Spinal cord (tissue), 10 donors: ENCODE data around the gene RAP2A. TPM values are rescaled to one million over a fixed set of nuclear protein-coding genes. Genes with fewer than 3 reads are reported as not detected.

ENCODE experiments used
- DNase-seq, 6 donors: peaks; one replicate each; pipeline versions ENCODE4 v3.0.0 to v3.0.0-alpha.2; 2013 to 2015; ENCODE audit warnings: low spot score in 6 of 6, low read depth in 4 of 6
- H3K27ac ChIP-seq: one replicate; pipeline ENCODE4 v1.5.1; 2013; ENCODE audit warnings: low read depth, low read length, control low read depth
- H3K27me3 ChIP-seq: one replicate; pipeline ENCODE4 v1.6.1; 2013; ENCODE audit warnings: low read length; ENCODE audit not compliant: control insufficient read depth, insufficient read depth
- H3K36me3 ChIP-seq: one replicate; pipeline ENCODE4 v1.6.1; 2013; ENCODE audit warnings: low read length; ENCODE audit not compliant: control insufficient read depth, insufficient read depth
- H3K4me1 ChIP-seq: one replicate; pipeline ENCODE4 v1.6.1; 2013; ENCODE audit warnings: low read length; ENCODE audit not compliant: control insufficient read depth, insufficient read depth
- H3K4me3 ChIP-seq: one replicate; pipeline ENCODE4 v1.5.1; 2013; ENCODE audit warnings: low read depth, low read length, control low read depth
- H3K9me3 ChIP-seq: one replicate; pipeline ENCODE4 v1.6.1; 2013; ENCODE audit warnings: low read length; ENCODE audit not compliant: control insufficient read depth, insufficient read depth
- WGBS: methylation state at CpG from one replicate; pipeline ENCODE4 v1.1.5; 2013; ENCODE audit warnings: missing lambda C conversion rate; ENCODE audit not compliant: insufficient coverage; 5-methylcytosine and 5-hydroxymethylcytosine counted together
- polyA plus RNA-seq, 2 donors: library from polyadenylated mRNA; unstranded; fragments of 120-200 nt; gene quantifications; one replicate each; pipeline ENCODE4 v1.2.1, GENCODE V29; 2013; ENCODE audit not compliant: insufficient read length in 2 of 2
- total RNA-seq, 2 donors: library from RNA; depleted of rRNA in 1 of 2; stranded (reverse); fragments of 120-200 nt in 1 of 2; fragments of >200 nt in 1 of 2; gene quantifications; one replicate each; pipeline versions ENCODE4 v1.2.3 to v1.2.4, GENCODE V29; 2013 to 2014
- donor health status: healthy.

RAP2A gene
- total and polyA plus RNA-seq, 4 donors = 83.9 to 248 (median 150) TPM

DNA sequence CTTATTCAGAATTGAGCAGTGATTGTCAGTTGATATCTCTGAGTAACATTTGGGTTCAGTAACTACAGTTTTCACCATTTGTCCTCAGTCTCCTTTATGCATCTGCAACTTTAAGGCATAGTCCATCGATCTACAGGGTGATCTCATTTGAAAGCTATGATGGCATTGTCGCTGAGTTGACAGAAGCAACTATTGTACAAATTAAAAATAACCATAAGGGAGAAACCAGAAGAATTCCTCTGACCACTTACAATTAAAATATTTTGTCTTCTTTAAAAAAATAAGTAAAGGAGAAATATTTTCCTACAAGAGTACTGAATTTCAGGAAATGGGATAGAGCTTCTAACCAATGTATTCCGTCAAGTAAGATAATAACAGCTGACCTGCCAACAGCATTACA is 30.6 kb downstream of the RAP2A start:
- no peak for DNase-seq
- Histone ChIP-seq H3K4me1 (peaks cover 4% of the 10 kb centered on the region), H3K36me3 (no peaks in the 10 kb centered on the region), H3K27me3 (no peaks in the 10 kb centered on the region), H3K4me3 (no peak overlapping the region), H3K27ac (no peak overlapping the region), H3K9me3 (no peaks in the 10 kb centered on the region)
- no CpG with 5 or more reads among the region's 3 CpGs for WGBS

DNA sequence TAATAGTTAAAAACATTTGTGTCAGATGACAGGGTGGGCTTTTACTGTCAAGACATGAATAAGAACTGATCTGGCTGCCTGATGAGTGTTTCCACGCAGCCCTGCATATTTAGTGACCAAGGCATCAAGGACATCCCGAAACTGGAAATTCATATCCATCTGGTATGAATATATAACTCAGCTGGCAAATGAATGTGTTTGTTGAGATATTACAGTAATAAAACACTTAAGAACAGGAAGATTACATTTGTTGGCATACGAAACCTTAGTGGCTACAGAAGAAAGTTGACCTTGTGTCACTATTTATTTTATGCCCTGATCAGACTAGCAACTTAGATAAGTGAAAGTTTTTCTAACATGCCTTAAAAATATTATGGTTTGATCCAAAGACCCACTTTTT is 32.8 kb downstream of the RAP2A start:
- no peak overlapping the region for H3K27ac ChIP-seq
- H3K36me3 ChIP-seq = no peaks in the 10 kb centered on the region
- no peak for DNase-seq
- H3K4me3 ChIP-seq = no peak overlapping the region
- H3K4me1 ChIP-seq = peaks cover 4% of the 10 kb centered on the region
- H3K9me3 ChIP-seq = no peaks in the 10 kb centered on the region
- H3K27me3 ChIP-seq = no peaks in the 10 kb centered on the region
- no CpG with 5 or more reads among the region's 3 CpGs for WGBS

DNA sequence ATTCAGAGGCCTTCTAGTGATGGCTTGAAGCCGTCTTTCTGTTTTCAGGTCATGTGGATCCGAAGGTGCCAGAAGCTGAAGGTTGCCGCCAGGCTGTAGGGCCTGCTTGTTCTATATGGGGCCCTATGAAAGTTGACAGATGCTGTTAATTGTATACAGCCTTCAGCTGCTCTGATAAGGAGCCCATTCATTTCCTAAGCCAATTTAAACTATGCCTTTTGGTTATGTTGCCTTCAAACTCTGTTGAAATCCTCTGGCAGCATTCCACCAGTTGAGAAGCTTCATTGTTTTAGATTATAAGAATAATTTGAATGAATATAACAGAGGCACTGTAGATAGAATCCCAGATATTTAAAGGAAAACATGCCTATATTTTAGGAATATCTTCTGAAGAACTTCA is 34.4 kb downstream of the RAP2A start:
- no peaks in the 10 kb centered on the region for H3K27me3 ChIP-seq
- H3K9me3 ChIP-seq = no peaks in the 10 kb centered on the region
- H3K4me3 ChIP-seq = no peak overlapping the region
- H3K36me3 ChIP-seq = no peaks in the 10 kb centered on the region
- H3K4me1 ChIP-seq = peaks cover 4% of the 10 kb centered on the region
- peak overlapping the region; percentile 42 for H3K27ac ChIP-seq
- WGBS = no CpG with 5 or more reads among the region's 3 CpGs
- DNase-seq = peak in 3 of 6 donors; percentile 11 to 77 (median 21)

DNA sequence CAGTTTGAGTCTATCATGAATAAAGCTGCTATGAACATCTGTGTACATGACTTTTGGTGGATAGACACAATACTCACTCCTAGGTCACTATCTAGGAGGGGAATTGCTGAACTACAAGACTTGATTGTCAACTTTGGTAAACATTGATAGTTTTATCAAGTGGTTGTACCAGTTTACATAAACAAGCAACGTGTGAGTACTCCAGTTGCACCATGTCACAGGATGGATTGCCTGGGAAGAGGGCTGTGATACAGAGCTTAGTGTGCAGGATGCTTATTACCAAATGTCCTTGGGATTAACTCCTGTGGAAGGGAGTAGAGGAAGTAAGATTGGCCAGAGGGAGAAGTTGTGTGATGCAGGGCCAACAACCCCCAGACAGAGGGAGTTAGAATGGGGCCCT is 37.7 kb downstream of the RAP2A start:
- DNase-seq = no peak
- H3K4me3 ChIP-seq = no peak overlapping the region
- H3K9me3 ChIP-seq = no peaks in the 10 kb centered on the region
- WGBS = 83% methylated on average over 1 of the region's 1 CpG
- H3K27ac ChIP-seq = no peak overlapping the region
- H3K36me3 ChIP-seq = no peaks in the 10 kb centered on the region
- H3K27me3 ChIP-seq = no peaks in the 10 kb centered on the region
- H3K4me1 ChIP-seq = peaks cover 7% of the 10 kb centered on the region

DNA sequence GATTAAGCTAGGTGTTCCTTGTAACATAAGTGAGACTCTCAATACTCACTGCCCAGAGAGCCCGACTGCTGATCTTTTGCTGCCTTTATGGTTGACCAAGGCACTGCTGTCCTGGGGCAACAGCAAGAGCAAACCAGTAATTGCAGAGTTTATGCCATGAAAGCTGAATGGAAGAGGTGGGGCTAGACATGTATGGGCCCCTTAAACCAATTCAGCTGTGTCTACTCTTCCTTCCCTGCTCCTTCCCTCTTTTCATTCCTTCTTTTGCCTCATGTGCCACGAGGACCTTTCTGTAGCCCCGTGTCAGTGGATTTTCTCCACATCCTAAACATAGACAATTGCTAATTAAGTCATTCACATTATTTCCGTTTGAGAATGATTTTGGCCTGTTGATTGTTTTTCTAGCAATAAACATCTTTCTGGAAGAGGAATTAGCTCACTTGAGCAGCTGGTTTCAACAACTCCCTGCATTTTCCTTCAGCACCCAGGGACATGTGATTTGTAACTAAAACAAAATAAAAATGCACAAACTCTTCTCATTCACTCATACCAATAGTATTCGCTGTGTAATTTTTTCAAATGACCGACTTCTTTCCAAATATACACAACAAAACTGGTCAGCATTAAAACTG is 40.5 kb downstream of the RAP2A start:
- H3K4me1 ChIP-seq = peaks cover 3% of the 10 kb centered on the region
- no peaks in the 10 kb centered on the region for H3K9me3 ChIP-seq
- H3K4me3 ChIP-seq = no peak overlapping the region
- whole genome bisulfite sequencing = 80% methylated on average over 1 of the region's 6 CpGs
- no peaks in the 10 kb centered on the region for H3K27me3 ChIP-seq
- no peaks in the 10 kb centered on the region for H3K36me3 ChIP-seq
- H3K27ac ChIP-seq = no peak overlapping the region
- peak in 2 of 6 donors; percentile 17 to 22 for DNase-seq

DNA sequence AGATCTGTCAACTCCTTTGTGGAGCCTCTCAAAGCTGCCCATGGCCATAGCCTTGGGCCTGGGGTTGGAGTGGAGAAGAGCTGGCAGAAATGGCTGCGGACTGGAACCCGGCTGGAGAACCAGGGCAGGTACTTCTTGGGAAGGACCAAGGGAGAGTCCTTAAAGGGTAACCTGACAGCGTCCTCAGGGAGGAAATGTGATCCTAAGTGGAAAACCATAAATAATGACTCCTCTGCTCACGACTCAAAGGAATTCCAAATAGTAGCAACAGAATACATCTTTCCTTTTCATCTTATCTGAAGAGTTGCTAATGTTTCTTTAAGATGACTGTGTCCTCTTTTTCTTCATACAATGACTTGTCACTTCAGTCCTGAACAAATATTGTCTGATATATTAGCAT is 41.0 kb downstream of the RAP2A start:
- H3K27ac ChIP-seq = no peak overlapping the region
- no peaks in the 10 kb centered on the region for H3K36me3 ChIP-seq
- H3K4me3 ChIP-seq = no peak overlapping the region
- DNase-seq = no peak
- no peaks in the 10 kb centered on the region for H3K27me3 ChIP-seq
- 81% methylated on average over 2 of the region's 4 CpGs for WGBS
- no peaks in the 10 kb centered on the region for H3K9me3 ChIP-seq
- peaks cover 3% of the 10 kb centered on the region for H3K4me1 ChIP-seq

DNA sequence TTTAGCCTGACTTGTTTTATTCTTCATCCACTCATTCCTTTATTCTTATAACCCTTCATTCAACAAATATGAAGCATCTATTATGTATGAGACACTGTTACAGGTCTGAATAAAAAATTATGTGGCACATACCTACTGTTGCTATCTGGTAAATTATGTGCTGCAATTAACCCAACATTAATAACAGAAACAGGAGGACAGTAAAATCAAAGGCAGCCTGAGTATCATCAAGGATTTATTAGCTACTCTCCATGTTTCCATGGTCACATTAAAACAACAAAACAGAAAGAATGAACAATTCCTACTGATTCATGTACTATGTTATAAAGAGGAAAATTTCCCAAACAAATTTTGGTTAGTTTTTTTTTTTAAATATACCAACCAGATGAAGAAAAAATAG is 43.9 kb downstream of the RAP2A start:
- no peak overlapping the region for H3K4me3 ChIP-seq
- no peak overlapping the region for H3K27ac ChIP-seq
- peak in 2 of 6 donors; percentile 17 to 61 for DNase-seq
- H3K36me3 ChIP-seq = no peaks in the 10 kb centered on the region
- H3K4me1 ChIP-seq = peaks cover 3% of the 10 kb centered on the region
- H3K9me3 ChIP-seq = no peaks in the 10 kb centered on the region
- H3K27me3 ChIP-seq = no peaks in the 10 kb centered on the region

DNA sequence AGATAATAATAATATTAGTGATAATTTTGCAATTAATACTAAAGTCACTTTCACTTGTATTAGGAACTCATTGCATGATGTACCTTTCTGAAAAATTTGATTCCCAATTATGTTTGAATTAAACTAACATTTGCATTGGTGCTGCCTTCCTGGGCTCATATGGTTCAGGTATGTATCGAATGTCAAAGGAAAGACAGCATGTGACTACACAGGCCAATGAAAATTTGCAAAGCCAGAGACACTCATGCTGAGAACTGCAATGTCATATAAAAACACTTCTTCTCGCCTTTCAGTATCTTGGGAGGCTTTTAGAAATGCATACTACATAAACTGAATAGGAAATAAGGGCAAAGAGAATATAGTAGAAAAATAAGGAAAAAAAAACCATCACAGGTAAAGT is 44.3 kb downstream of the RAP2A start:
- no peak overlapping the region for H3K4me3 ChIP-seq
- 83% methylated on average over 1 of the region's 2 CpGs for WGBS
- no peaks in the 10 kb centered on the region for H3K9me3 ChIP-seq
- no peaks in the 10 kb centered on the region for H3K36me3 ChIP-seq
- no peak for DNase-seq
- peaks cover 3% of the 10 kb centered on the region for H3K4me1 ChIP-seq
- H3K27me3 ChIP-seq = no peaks in the 10 kb centered on the region
- H3K27ac ChIP-seq = no peak overlapping the region

DNA sequence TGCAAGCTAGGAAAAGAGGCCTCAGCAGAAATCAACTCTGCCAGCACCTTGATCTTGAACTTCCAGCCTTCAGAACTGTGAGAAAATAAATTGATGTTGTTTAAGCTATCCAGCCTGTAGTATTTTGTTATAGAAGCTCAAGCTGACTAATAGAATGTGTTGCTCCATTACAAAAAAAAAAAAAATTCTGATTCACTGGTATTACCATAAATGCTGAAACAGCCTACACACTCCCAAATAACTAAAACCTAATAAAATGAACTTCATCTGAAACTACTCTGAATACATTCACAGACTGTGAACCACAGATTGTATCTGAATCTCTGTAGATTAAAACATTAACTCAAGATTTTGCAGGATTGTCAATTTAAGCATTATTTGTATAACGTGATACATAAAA is 49.5 kb downstream of the RAP2A start:
- H3K27ac ChIP-seq = no peak overlapping the region
- H3K4me1 ChIP-seq = no peaks in the 10 kb centered on the region
- H3K4me3 ChIP-seq = no peak overlapping the region
- no CpG with 5 or more reads among the region's 1 CpG for WGBS
- no peaks in the 10 kb centered on the region for H3K9me3 ChIP-seq
- no peaks in the 10 kb centered on the region for H3K36me3 ChIP-seq
- H3K27me3 ChIP-seq = no peaks in the 10 kb centered on the region
- no peak for DNase-seq

DNA sequence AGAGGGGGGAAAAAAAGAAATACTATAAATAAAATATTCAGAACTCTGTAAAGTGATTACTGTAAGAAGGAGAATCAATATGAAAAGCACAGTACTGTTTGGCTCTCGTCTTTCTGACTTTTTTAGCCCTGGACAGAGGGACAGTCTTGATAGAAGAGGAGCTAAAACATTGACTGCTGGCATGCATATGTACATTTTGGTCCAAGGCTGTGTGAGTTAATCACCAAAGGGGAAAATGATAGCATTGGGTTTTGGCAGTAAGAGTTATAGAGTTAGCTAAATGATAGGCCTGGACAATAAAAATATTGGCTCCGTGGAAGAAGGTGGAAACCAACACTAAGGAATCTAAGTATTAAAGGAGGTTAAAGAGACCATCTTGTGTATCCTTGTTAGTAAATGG is 50.3 kb downstream of the RAP2A start:
- Histone ChIP-seq H3K27ac (no peak overlapping the region), H3K4me1 (no peaks in the 10 kb centered on the region), H3K4me3 (no peak overlapping the region), H3K9me3 (no peaks in the 10 kb centered on the region), H3K36me3 (no peaks in the 10 kb centered on the region), H3K27me3 (no peaks in the 10 kb centered on the region)
- WGBS = 69% methylated on average over 2 of the region's 2 CpGs
- no peak for DNase-seq
